Measurements from ENCODE around the gene SYTL1. TPM values are rescaled to one million over a fixed set of nuclear protein-coding genes. Genes with fewer than 3 reads are reported as not detected.

The SYTL1 gene
- total RNA-seq: 100 to 1,000 TPM; 124 to 136 TPM

DNA sequence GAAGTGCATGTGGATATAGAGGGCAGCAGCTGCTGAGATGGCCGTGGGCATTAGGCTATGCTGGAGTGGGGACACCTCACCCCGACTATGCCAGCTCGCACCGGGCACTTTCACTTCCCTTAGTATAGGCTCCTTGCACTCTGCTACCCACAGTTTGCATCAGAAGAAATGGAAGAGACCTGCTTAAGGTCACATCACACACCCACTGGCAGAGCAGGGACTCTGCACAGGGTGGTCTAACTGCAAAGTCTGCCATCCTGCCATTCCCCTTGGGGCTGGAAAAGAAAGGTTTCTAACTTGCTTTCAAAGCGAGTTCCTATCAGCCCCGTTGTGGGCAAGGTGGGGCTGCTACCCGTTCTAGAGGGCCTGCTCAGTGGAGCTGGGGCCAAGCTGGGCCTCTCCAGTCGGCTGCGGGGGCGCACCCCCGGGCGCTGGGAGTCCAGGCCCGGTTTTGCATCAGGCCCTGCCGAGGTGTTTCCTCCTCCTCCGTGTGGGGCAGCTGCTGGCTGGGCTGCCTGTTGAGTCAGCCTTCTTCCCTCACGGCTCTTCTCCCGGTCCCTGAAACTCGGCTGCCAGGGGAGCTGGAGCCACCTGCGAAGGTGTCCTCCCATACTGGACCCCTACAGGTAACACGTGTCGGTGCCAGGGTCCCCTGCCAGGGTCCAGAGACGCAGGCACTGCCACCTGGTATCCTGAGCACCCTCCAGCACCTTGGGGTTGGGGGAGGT, at the start of gene SYTL1:
Gene SYTL1, plus strand, starts transcription at position 498 of the 728 bp plus-strand sequence. CDS start 3,313 bp downstream, outside the sequence.
- peak within 1 kb of the TSS; percentile 93 for H3K4me3 Mint-ChIP-seq
- DNase-seq: peak; percentile 79
- peak within 1 kb of the TSS; percentile 95 for H3K27ac Mint-ChIP-seq
- peaks cover 28% of the 10 kb centered on the region for H3K36me3 Mint-ChIP-seq (ENCODE audit: low read depth)
- no peaks in the 10 kb centered on the region for H3K27me3 Mint-ChIP-seq
- peaks cover 46% of the 10 kb centered on the region for H3K4me1 Mint-ChIP-seq
- POLR2A ChIA-PET: interaction anchor here (0.9 to 5.6 kb wide), 11 partner anchors 10 to 384 kb away, joined by 3 to 93 read pairs (median 4); partner anchors contain the start of genes FAM76A, MAP3K6, TMEM222 and WASF2
- no peaks in the 10 kb centered on the region for H3K9me3 Mint-ChIP-seq
- CTCF ChIA-PET: interaction anchor here (0.9 to 5.4 kb wide), 8 partner anchors 9 to 53 kb away, joined by 3 to 45 read pairs (median 5); partner anchors contain the start of gene MAP3K6

- Mint-ChIP-seq H3K36me3 (ENCODE audit: low read depth) (peaks cover 22% of the 10 kb centered on the region), H3K27me3 (no peaks in the 10 kb centered on the region), H3K4me3 (no peak overlapping the region), H3K27ac (no peak overlapping the region), H3K4me1 (peaks cover 4% of the 10 kb centered on the region), H3K9me3 (no peaks in the 10 kb centered on the region)
- CTCF ChIA-PET: interaction anchor here (1.6 to 9.2 kb wide), 2 partner anchors 99 to 104 kb away, joined by 3 to 133 read pairs; no protein-coding TSS in a partner anchor
- DNase-seq: no peak
- POLR2A ChIA-PET: no interaction called here
Measured at GRCh38 chr1:27292106-27292505, 49.7 kb upstream of the SYTL1 start.

DNA sequence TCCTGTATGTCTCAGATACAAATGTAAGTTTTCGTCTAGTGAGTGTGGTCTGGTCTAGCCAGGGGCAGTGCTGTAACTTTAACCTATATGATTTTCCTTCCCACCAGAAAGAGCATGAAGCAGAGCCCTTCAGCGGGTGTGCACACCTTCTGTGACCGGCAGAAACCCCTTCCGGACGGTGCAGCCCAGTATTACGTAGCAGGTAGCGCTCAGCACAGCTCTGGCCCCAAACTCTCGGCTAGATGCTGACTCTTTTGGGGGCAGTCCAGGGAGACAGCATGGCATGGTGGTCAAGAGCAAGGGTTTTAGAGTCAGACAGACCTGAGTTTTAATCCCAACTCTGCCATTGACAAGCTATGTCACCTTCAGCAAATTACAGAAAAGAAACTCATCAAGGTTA, 47.9 kb upstream of the SYTL1 start:
- H3K4me1 Mint-ChIP-seq: peaks cover 4% of the 10 kb centered on the region
- peaks cover 18% of the 10 kb centered on the region for H3K36me3 Mint-ChIP-seq (ENCODE audit: low read depth)
- no peak overlapping the region for H3K4me3 Mint-ChIP-seq
- H3K27me3 Mint-ChIP-seq: no peaks in the 10 kb centered on the region
- no peak for DNase-seq
- H3K27ac Mint-ChIP-seq: no peak overlapping the region
- ChIA-PET CTCF (interaction anchor here (0.6 to 9.2 kb wide), 6 partner anchors 8 to 346 kb away, joined by 3 to 133 read pairs (median 5); no protein-coding TSS in a partner anchor), POLR2A (interaction anchor here (1.1 kb wide), 1 partner anchor 97 kb away, joined by 3 read pairs; no protein-coding TSS in a partner anchor)
- no peaks in the 10 kb centered on the region for H3K9me3 Mint-ChIP-seq

GRCh38 chr1:27296773-27297291, 45.0 kb upstream of the SYTL1 start:
- H3K4me1 Mint-ChIP-seq: peaks cover 4% of the 10 kb centered on the region
- POLR2A ChIA-PET: interaction anchor here (1.2 to 1.3 kb wide), 2 partner anchors 100 kb away, joined by 3 to 4 read pairs; no protein-coding TSS in a partner anchor

GRCh38 chr1:27297903-27298302, 43.9 kb upstream of the SYTL1 start:
- no peaks in the 10 kb centered on the region for H3K27me3 Mint-ChIP-seq

More at GRCh38 chr1:27296773-27297291, 45.0 kb upstream of the SYTL1 start:
- Mint-ChIP-seq H3K4me3 (no peak overlapping the region), H3K36me3 (ENCODE audit: low read depth) (peaks cover 24% of the 10 kb centered on the region), H3K9me3 (no peaks in the 10 kb centered on the region), H3K27ac (no peak overlapping the region), H3K27me3 (no peaks in the 10 kb centered on the region)
- DNase-seq: peak; percentile 70
- CTCF ChIA-PET: interaction anchor here (0.5 to 9.2 kb wide), 44 partner anchors 10 to 366 kb away, joined by 3 to 133 read pairs (median 4); partner anchors contain the start of genes CD164L2 and SYTL1

GRCh38 chr1:27298632-27299384, 43.0 kb upstream of the SYTL1 start:
- ChIA-PET POLR2A (interaction anchor here (0.6 to 3.5 kb wide), 2 partner anchors 15 to 97 kb away, joined by 3 to 24 read pairs; no protein-coding TSS in a partner anchor), CTCF (interaction anchor here (1.4 to 9.2 kb wide), 10 partner anchors 16 to 371 kb away, joined by 3 to 133 read pairs (median 12); partner anchors contain the start of gene CD164L2)
- Mint-ChIP-seq H3K27ac (no peak overlapping the region), H3K4me1 (peaks cover 4% of the 10 kb centered on the region), H3K27me3 (no peaks in the 10 kb centered on the region), H3K36me3 (ENCODE audit: low read depth) (peaks cover 20% of the 10 kb centered on the region), H3K4me3 (no peak overlapping the region), H3K9me3 (no peaks in the 10 kb centered on the region)
- DNase-seq: no peak

More at GRCh38 chr1:27297903-27298302, 43.9 kb upstream of the SYTL1 start:
- peaks cover 4% of the 10 kb centered on the region for H3K4me1 Mint-ChIP-seq
- H3K4me3 Mint-ChIP-seq: no peak overlapping the region
- H3K36me3 Mint-ChIP-seq (ENCODE audit: low read depth): peaks cover 24% of the 10 kb centered on the region
- no peaks in the 10 kb centered on the region for H3K9me3 Mint-ChIP-seq
- H3K27ac Mint-ChIP-seq: no peak overlapping the region
- no peak for DNase-seq
- CTCF ChIA-PET: interaction anchor here (0.6 to 9.2 kb wide), 17 partner anchors 10 to 371 kb away, joined by 3 to 133 read pairs (median 9); partner anchors contain the start of genes CD164L2 and SYTL1
- POLR2A ChIA-PET: interaction anchor here (1.1 kb wide), 1 partner anchor 94 kb away, joined by 3 read pairs; the partner anchor contains the start of gene GPR3

- Mint-ChIP-seq H3K27me3 (no peaks in the 10 kb centered on the region), H3K9me3 (no peaks in the 10 kb centered on the region), H3K4me1 (peaks cover 4% of the 10 kb centered on the region), H3K36me3 (ENCODE audit: low read depth) (peaks cover 18% of the 10 kb centered on the region), H3K4me3 (no peak overlapping the region), H3K27ac (no peak overlapping the region)
- CTCF ChIA-PET: interaction anchor here (0.6 to 9.2 kb wide), 20 partner anchors 10 to 372 kb away, joined by 3 to 133 read pairs (median 6); partner anchors contain the start of genes CD164L2, IFI6 and MAP3K6
- DNase-seq: no peak
- POLR2A ChIA-PET: interaction anchor here (0.6 to 3.5 kb wide), 4 partner anchors 15 to 96 kb away, joined by 3 to 24 read pairs (median 3); no protein-coding TSS in a partner anchor
Measured at GRCh38 chr1:27299385-27300271, 42.2 kb upstream of the SYTL1 start.

DNA sequence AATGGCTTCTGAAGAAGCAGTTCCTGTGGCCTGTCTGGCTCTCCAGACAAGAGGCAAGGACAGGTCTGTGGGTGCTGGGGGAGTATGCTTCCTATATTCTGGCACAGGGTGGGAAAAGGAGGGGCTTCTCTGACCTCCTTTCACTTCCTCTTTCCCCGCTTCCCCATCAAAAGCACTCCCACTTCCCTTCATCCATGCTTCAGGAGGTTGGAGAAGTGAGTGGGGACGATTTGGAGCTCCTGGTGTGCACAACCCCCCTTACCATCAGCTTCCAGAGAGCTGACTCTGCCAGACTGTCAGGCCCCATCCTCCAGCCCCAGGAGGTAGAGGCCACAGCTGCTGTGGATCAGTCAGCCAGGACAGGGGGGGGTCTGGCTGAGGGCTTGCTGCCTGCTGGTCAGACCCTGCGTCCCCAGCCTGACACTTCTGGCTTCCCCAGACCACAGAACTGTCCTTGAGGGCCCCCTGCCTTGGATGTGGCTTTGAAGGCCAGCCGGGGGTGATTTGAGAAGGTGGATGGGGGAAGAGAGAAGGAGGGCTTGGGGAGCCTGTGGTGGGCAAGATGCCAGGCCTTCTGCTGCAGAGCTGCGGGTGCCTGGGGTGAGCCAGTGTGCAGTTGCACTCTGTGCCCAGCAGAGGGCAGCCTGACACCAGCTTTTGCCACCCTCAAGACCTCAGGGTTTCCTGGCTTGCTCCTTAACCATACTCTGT, 41.3 kb upstream of the SYTL1 start:
- Mint-ChIP-seq H3K4me1 (peaks cover 4% of the 10 kb centered on the region), H3K9me3 (no peaks in the 10 kb centered on the region), H3K4me3 (no peak overlapping the region), H3K36me3 (ENCODE audit: low read depth) (peaks cover 15% of the 10 kb centered on the region), H3K27ac (no peak overlapping the region), H3K27me3 (no peaks in the 10 kb centered on the region)
- peak; percentile 78 for DNase-seq
- ChIA-PET CTCF (interaction anchor here (0.6 to 9.2 kb wide), 28 partner anchors 9 to 372 kb away, joined by 3 to 133 read pairs (median 6); partner anchors contain the start of genes AHDC1, CD164L2, IFI6 and MAP3K6), POLR2A (interaction anchor here (0.7 to 3.5 kb wide), 4 partner anchors 65 to 99 kb away, joined by 3 to 24 read pairs (median 4); no protein-coding TSS in a partner anchor)

GRCh38 chr1:27301052-27301422, 40.8 kb upstream of the SYTL1 start:
- peaks cover 4% of the 10 kb centered on the region for H3K4me1 Mint-ChIP-seq
- no peak overlapping the region for H3K4me3 Mint-ChIP-seq
- ChIA-PET CTCF (interaction anchor here (0.6 to 9.2 kb wide), 27 partner anchors 9 to 371 kb away, joined by 3 to 133 read pairs (median 5); partner anchors contain the start of genes AHDC1, CD164L2, IFI6 and MAP3K6), POLR2A (interaction anchor here (1.0 to 3.5 kb wide), 3 partner anchors 64 to 98 kb away, joined by 3 to 24 read pairs (median 4); no protein-coding TSS in a partner anchor)
- no peak for DNase-seq
- H3K36me3 Mint-ChIP-seq (ENCODE audit: low read depth): peaks cover 15% of the 10 kb centered on the region
- no peaks in the 10 kb centered on the region for H3K27me3 Mint-ChIP-seq
- no peak overlapping the region for H3K27ac Mint-ChIP-seq
- no peaks in the 10 kb centered on the region for H3K9me3 Mint-ChIP-seq

GRCh38 chr1:27301582-27302199, 40.1 kb upstream of the SYTL1 start:
- no peaks in the 10 kb centered on the region for H3K9me3 Mint-ChIP-seq
- no peak overlapping the region for H3K4me3 Mint-ChIP-seq
- H3K27me3 Mint-ChIP-seq: no peaks in the 10 kb centered on the region
- no peaks in the 10 kb centered on the region for H3K4me1 Mint-ChIP-seq
- POLR2A ChIA-PET: interaction anchor here (1.2 to 3.5 kb wide), 3 partner anchors 64 to 94 kb away, joined by 3 to 24 read pairs (median 3); no protein-coding TSS in a partner anchor
- H3K36me3 Mint-ChIP-seq (ENCODE audit: low read depth): peaks cover 11% of the 10 kb centered on the region
- DNase-seq: no peak
- no peak overlapping the region for H3K27ac Mint-ChIP-seq
- CTCF ChIA-PET: interaction anchor here (0.6 to 9.2 kb wide), 26 partner anchors 8 to 361 kb away, joined by 3 to 123 read pairs (median 4); partner anchors contain the start of genes AHDC1 and CD164L2
